Upper lobe of left lung (tissue), 4 donors: ENCODE measurements around the gene CLRN3.

Experiments used
- CTCF ChIP-seq, 6 experiments: fragments of 450-650 bp in 4 of 6; fragments of 200-600 bp in 2 of 6; sonication (generic) in 2 of 6; IDR thresholded peaks; one replicate each; pipeline ENCODE4 v1.5.1; 2016 to 2019; ENCODE audit warnings: antibody characterized with exemption in 6 of 6
- EP300 ChIP-seq, 4 donors: sonication (generic); formaldehyde crosslinking; IDR thresholded peaks; one replicate each; pipeline ENCODE4 v1.5.1; 2017; ENCODE audit warnings: antibody characterized with exemption in 4 of 4, control low read depth in 2 of 4
- POLR2A ChIP-seq, 4 donors: fragments of 450-650 bp; IDR thresholded peaks; one replicate each; pipeline ENCODE4 v1.5.1; 2016 to 2017; ENCODE audit warnings: antibody characterized with exemption in 4 of 4, mild to moderate bottlenecking in 2 of 4
- POLR2AphosphoS5 ChIP-seq, 2 donors: sonication (generic); formaldehyde crosslinking; IDR thresholded peaks; one replicate each; pipeline ENCODE4 v1.5.1; 2017; ENCODE audit warnings: antibody characterized with exemption in 2 of 2

GRCh38 chr10:127869329-127869728 is 23.4 kb downstream of the CLRN3 start:
- TF ChIP-seq CTCF (IDR thresholded peaks at IDR 0.05), result no peak
- no peak for TF ChIP-seq POLR2A (IDR thresholded peaks at IDR 0.05)
- TF ChIP-seq EP300 (IDR thresholded peaks at IDR 0.05), result no peak
- TF ChIP-seq POLR2AphosphoS5 (IDR thresholded peaks at IDR 0.05), result no peak
